Measurements from ENCODE around the gene KCTD4.
"Not testable (repeated sequence)": the region's sequence is repeated elsewhere in the genome, so short reads cannot be mapped to it uniquely, and the experiment has no call there.

The KCTD4 gene

DNA sequence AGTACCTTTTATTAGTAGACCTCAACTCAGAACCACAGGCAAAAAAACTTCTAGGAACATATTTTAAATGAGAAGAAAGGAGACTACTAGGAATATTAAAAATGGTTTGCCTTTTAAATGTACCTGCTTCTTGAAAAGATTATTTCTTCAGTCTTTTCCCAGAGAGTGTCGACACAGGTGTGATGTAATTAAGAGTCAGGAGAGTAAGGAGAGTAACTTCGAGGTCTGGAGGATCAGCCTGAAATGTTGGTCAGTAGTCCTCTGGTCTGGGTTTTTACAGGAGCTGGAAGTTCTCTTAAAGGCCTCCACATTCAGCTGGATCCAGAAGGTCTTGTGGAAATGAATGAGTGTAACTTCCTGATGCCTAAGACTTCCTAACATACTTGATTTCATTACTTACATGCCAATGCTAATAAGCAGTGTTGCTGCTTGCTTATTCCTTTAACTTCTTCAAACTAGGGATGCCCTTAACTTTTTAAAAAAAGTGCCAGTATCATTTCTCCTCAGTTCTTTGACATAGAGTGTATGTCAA, at the start of gene KCTD4:
Gene KCTD4, minus strand, starts transcription at position 345 of the 532 bp plus-strand sequence. CDS start 6,478 bp downstream, outside the sequence.
- no peak for DNase-seq (ENCODE audit: low read depth in 2 of 2)

DNA sequence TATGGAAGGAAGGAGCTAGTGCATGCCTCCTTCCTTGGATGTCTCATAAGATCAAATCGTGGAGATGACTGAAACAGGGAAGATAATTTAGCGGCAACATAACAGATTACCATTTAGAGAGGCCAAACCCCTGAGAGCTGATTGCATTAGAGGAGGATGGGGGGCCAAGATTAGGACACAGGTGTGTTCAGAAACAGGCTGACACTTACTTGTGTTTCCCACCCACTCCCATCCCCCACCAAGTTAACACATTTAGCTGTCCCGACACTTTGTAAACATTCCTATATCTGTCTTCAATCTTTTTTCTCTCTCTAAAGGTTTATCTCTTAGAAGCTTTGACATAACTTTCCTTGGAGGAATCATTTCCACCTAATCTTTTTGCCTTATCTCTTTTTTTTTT, 48.8 kb upstream of the KCTD4 start:
- DNase-seq (ENCODE audit: low read depth in 2 of 2) = no peak

GRCh38 chr13:45244736-45245135, 43.9 kb upstream of the KCTD4 start:
- not testable (repeated sequence) for DNase-seq (ENCODE audit: low read depth in 2 of 2)

GRCh38 chr13:45243077-45243476, 42.2 kb upstream of the KCTD4 start:
- no peak for DNase-seq (ENCODE audit: low read depth in 2 of 2)

GRCh38 chr13:45242524-45242923, 41.7 kb upstream of the KCTD4 start:
- no peak for DNase-seq (ENCODE audit: low read depth in 2 of 2)

DNA sequence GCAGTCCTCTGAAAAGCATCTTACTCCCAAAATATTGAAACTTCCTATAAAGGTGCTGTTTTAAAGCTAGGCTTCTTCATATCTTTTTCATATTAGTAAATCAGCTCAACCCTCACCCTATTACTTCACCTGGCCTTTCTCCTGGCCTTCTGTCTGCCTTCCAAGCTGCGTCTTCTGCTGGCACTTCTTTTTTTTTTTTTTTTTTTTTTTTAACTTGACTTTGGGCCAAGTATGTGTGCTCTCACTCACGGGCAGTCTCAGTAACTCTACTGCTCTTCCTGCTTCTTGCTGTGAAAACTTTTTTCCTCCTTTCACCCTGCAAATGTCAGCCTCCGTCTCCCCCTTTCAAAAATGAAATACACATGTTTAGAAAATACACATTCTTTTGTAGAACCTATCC, 41.2 kb upstream of the KCTD4 start:
- DNase-seq (ENCODE audit: low read depth in 2 of 2) = no peak

GRCh38 chr13:45240143-45240542, 39.3 kb upstream of the KCTD4 start:
- no peak for DNase-seq (ENCODE audit: low read depth in 2 of 2)

DNA sequence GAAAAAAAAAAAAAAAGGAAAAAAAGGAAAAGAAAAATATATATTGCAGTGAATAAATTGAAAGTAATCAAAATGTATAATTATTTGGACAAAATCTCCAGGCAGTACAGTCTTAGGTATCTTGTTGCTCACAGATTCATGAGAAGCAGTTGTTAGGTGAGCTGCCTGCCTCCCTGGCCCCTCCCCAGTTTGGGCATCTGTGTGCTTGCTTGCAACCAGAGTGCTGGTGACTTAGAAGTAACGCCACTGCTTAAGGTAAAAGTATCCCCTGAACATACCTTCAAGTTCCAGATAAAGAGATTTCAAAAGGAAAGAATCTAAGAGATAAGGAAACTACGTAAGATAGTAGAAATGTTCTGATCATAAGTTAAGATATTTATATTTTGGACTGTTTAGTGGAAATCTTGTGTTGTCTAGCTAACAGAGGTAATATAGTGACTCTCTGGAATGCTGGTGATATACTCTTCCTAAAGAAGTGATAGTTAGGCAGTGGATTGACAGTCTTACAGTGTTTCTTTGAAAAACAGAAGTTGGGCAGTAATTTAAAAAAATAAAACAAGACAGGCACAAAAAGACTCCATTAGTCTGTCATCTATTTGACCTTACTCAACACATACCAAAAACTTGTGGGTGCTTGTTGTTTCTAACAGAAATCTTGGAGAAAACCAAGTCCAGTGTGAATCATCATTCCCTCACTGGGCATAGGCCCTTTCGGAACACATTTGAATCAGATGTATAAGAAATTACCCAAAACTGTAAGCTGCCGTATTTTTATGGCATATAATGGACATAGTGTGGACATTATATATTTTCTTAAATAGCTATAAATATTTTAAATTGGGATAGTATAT, 38.3 kb upstream of the KCTD4 start:
- DNase-seq (ENCODE audit: low read depth in 2 of 2) = no peak

GRCh38 chr13:45232591-45232990, 31.7 kb upstream of the KCTD4 start:
- DNase-seq (ENCODE audit: low read depth in 2 of 2) = no peak

DNA sequence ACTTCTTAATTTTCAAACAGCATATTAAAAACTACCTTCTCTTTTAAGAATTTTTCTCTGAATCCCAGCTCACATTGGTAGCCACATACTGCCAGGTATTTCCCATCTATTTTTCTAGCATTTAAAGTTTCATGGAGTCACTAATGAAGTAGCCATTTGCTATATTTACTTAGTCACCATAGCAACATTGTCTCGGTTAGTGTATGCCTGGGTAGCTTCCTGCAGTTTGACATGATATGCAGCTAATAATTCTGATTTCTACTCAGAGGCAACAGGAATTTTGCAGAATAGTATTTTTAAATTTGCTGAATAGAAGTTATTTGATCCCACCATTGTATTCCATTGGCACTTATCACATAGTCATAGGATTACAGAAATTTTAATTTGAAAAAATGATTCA, 30.9 kb upstream of the KCTD4 start:
- no peak for DNase-seq (ENCODE audit: low read depth in 2 of 2)

GRCh38 chr13:45231305-45231704, 30.5 kb upstream of the KCTD4 start:
- DNase-seq (ENCODE audit: low read depth in 2 of 2) = no peak

DNA sequence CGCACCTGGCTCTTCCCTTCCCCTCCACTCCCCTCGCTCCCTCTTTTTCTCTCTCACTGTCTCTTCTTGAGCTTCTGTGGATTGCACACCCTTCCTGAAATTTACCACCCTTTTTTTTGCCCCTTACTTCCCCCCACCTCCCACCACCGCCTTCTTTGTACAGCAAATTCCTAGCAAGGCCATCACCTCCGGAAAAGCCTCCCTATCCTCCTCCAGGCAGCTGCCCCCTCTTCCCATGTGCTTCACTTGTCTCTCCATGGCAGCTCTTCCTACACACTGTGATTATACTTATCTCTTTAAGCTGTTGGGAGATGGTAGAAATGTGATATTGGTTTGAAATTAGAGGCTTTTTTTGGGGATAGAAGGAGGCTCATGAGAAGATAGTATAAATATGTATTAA, 28.3 kb upstream of the KCTD4 start:
- no peak for DNase-seq (ENCODE audit: low read depth in 2 of 2)

GRCh38 chr13:45228002-45228401, 27.2 kb upstream of the KCTD4 start:
- DNase-seq (ENCODE audit: low read depth in 2 of 2) = no peak

GRCh38 chr13:45226024-45226423, 25.2 kb upstream of the KCTD4 start:
- no peak for DNase-seq (ENCODE audit: low read depth in 2 of 2)

GRCh38 chr13:45225370-45225769, 24.5 kb upstream of the KCTD4 start:
- DNase-seq (ENCODE audit: low read depth in 2 of 2) = no peak

- DNase-seq (ENCODE audit: low read depth in 2 of 2) = no peak
Observed at GRCh38 chr13:45224176-45224575, 23.3 kb upstream of the KCTD4 start.

- no peak for DNase-seq (ENCODE audit: low read depth in 2 of 2)
Observed at GRCh38 chr13:45222919-45223318, 22.1 kb upstream of the KCTD4 start.

DNA sequence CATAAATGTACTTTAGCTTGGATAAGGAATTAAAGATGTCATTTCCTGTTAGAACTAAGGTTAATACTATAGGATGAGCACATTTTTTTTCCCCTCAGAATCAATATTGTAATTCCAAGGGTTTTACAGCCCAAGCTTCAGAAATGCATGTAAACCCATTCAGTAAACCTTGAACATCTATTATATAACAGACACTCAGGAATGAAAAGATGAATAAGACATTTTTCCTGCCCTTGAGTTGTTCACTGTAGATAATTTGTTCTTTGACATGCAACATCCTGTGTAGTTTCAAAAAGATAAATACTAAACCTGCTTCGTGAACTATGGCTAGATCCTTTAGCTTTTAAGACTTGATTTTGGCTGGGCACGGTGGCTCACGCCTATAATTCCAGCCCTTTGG, 21.7 kb upstream of the KCTD4 start:
- no peak for DNase-seq (ENCODE audit: low read depth in 2 of 2)

GRCh38 chr13:45220403-45220802, 19.6 kb upstream of the KCTD4 start:
- no peak for DNase-seq (ENCODE audit: low read depth in 2 of 2)

DNA sequence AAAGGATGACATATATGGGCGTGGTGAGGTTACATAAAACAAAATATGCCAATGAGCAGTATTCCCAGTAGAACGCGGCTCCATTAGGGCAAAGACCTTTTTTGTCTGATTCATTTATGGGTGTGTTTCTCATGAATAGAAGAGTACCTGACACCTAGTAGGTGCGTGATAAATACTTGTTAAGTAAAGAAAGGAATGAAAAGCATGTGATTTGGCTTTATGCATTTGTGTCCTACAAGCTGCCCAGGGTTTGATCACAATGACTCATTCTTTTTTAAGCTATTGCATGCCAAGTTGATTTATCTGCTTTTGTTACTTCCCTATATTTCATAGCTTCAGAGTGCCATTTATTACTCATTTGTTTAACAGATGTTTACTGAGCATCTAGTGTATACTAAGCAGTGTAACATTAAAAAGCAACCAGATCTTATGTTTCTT, 19.1 kb upstream of the KCTD4 start:
- no peak for DNase-seq (ENCODE audit: low read depth in 2 of 2)

- DNase-seq (ENCODE audit: low read depth in 2 of 2) = no peak
Observed at GRCh38 chr13:45219123-45219891, 18.5 kb upstream of the KCTD4 start.

DNA sequence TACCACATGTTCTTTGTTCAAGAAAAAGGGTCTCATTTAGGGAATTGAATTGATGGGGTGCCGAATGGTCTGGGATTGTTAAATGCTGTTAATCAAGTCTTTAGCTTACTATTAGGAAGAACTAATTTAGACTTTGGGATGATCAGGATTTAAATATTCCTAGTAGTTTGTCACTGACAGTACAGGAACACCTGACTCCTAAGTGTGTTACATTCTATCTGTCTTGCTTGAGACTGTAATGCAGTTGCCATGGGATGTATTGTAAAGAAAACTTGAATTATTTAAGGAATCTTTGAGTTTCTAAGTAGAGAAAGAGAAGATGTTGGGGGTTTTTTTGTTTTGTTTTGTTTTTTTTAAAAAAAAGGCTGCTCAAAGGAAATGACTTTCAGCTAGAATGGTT, 17.8 kb upstream of the KCTD4 start:
- DNase-seq (ENCODE audit: low read depth in 2 of 2) = no peak

- no peak for DNase-seq (ENCODE audit: low read depth in 2 of 2)
Observed at GRCh38 chr13:45216193-45216592, 15.3 kb upstream of the KCTD4 start.
